ENCODE results near the gene YIPF7. TPM values are rescaled to one million over a fixed set of nuclear protein-coding genes. Genes with fewer than 3 reads are reported as not detected.

Gene YIPF7
- total RNA-seq, 4 donors from 2014 or later, result 0.29 TPM; not detected in 3

GRCh38 chr4:44675366-44675765, 23.9 kb upstream of the YIPF7 start:
- no peak for DNase-seq (ENCODE audit: low spot score in 2 of 2)
- 56 to 77% methylated on average over 5 of the region's 5 CpGs for whole genome bisulfite sequencing, 2 donors
- TF ChIP-seq POLR2A (IDR thresholded peaks at IDR 0.05) (no peak), CTCF (IDR thresholded peaks at IDR 0.05) (no peak)
- intact Hi-C loops (cut with DNase I; ENCODE audit: low total_unique reads), result no loop called here
- no peak overlapping the region for H3K4me3 ChIP-seq (ENCODE audit: low read depth, poor library complexity, severe bottlenecking)

- no peak for TF ChIP-seq CTCF (IDR thresholded peaks at IDR 0.05)
- TF ChIP-seq POLR2A (IDR thresholded peaks at IDR 0.05), result no peak
- 88 to 95% methylated on average over 1 of the region's 1 CpG for WGBS, 2 donors
- no peak overlapping the region for H3K4me3 ChIP-seq (ENCODE audit: low read depth, poor library complexity, severe bottlenecking)
- intact Hi-C loops (cut with DNase I; ENCODE audit: low total_unique reads), result no loop called here
- DNase-seq (ENCODE audit: low spot score in 2 of 2), result no peak
These were observed 23.0 kb upstream of the YIPF7 start for GRCh38 chr4:44674471-44674870.

GRCh38 chr4:44671636-44672035, 20.2 kb upstream of the YIPF7 start:
- no peak overlapping the region for H3K4me3 ChIP-seq (ENCODE audit: low read depth, poor library complexity, severe bottlenecking)
- WGBS, 2 donors, result 84% methylated on average over 3 of the region's 3 CpGs
- TF ChIP-seq CTCF (IDR thresholded peaks at IDR 0.05) (no peak), POLR2A (IDR thresholded peaks at IDR 0.05) (no peak)
- intact Hi-C loops (cut with DNase I; ENCODE audit: low total_unique reads), result no loop called here
- DNase-seq (ENCODE audit: low spot score in 2 of 2), result no peak

- no peak for TF ChIP-seq CTCF (IDR thresholded peaks at IDR 0.05)
- no peak for TF ChIP-seq POLR2A (IDR thresholded peaks at IDR 0.05)
- H3K4me3 ChIP-seq (ENCODE audit: low read depth, poor library complexity, severe bottlenecking), result no peak overlapping the region
- 53 to 69% methylated on average over 4 of the region's 4 CpGs for WGBS, 2 donors
- intact Hi-C loops (cut with DNase I; ENCODE audit: low total_unique reads), result no loop called here
- DNase-seq (ENCODE audit: low spot score in 2 of 2), result no peak
These were observed 19.2 kb upstream of the YIPF7 start for GRCh38 chr4:44670506-44671199.

GRCh38 chr4:44668526-44668925, 17.1 kb upstream of the YIPF7 start:
- TF ChIP-seq CTCF (IDR thresholded peaks at IDR 0.05) (no peak), POLR2A (IDR thresholded peaks at IDR 0.05) (no peak)
- no peak overlapping the region for H3K4me3 ChIP-seq (ENCODE audit: low read depth, poor library complexity, severe bottlenecking)
- WGBS, 2 donors, result 46 to 79% methylated on average over 2 of the region's 2 CpGs
- DNase-seq (ENCODE audit: low spot score in 2 of 2), result no peak
- intact Hi-C loops (cut with DNase I; ENCODE audit: low total_unique reads), result no loop called here

All from lower leg skin (tissue), 4 donors.